H9 (cell line): ENCODE measurements around the gene GRIK4. TPM values are rescaled to one million over a fixed set of nuclear protein-coding genes. Genes with fewer than 3 reads are reported as not detected.

Experiments
- DNase-seq: peaks from one replicate; pipeline ENCODE4 v3.0.0-alpha.2; 2017
- H2AFZ ChIP-seq: one replicate; pipeline ENCODE4 v1.6.1; 2013; ENCODE audit warnings: mild to moderate bottlenecking, low read length, control low read depth, moderate library complexity
- H2AK5ac ChIP-seq: 2 replicates; pipeline ENCODE4 v1.6.1; 2013; ENCODE audit warnings: low read length, control low read depth, mixed read lengths; ENCODE audit not compliant: insufficient read length
- H2BK120ac ChIP-seq: one replicate; pipeline ENCODE4 v1.6.1; 2013; ENCODE audit warnings: low read depth, mild to moderate bottlenecking, low read length, control low read depth, inconsistent platforms; ENCODE audit not compliant: poor library complexity, severe bottlenecking
- H2BK12ac ChIP-seq: 2 replicates; pipeline ENCODE4 v1.6.1; 2013; ENCODE audit warnings: low read length, control low read depth, mixed read lengths, low read depth; ENCODE audit not compliant: insufficient read length
- H2BK15ac ChIP-seq: 2 replicates; pipeline ENCODE4 v1.6.1; 2013; ENCODE audit warnings: low read depth, low read length, control low read depth
- H2BK20ac ChIP-seq: one replicate; pipeline ENCODE4 v1.6.1; 2013; ENCODE audit warnings: low read depth, mild to moderate bottlenecking, low read length, control low read depth, inconsistent platforms; ENCODE audit not compliant: poor library complexity, severe bottlenecking
- H2BK5ac ChIP-seq: 2 replicates; pipeline ENCODE4 v1.6.1; 2013; ENCODE audit warnings: low read length, control low read depth, mixed read lengths; ENCODE audit not compliant: insufficient read length
- H3K14ac ChIP-seq: 2 replicates; pipeline ENCODE4 v1.6.1; 2013; ENCODE audit warnings: low read length, control low read depth; ENCODE audit not compliant: insufficient read depth
- H3K18ac ChIP-seq: 2 replicates; pipeline ENCODE4 v1.6.1; 2013; ENCODE audit warnings: low read depth, mild to moderate bottlenecking, mixed read lengths, low read length, control low read depth; ENCODE audit not compliant: insufficient read length
- H3K23ac ChIP-seq: 2 replicates; pipeline ENCODE4 v1.6.1; 2013; ENCODE audit warnings: low read length, control low read depth, mixed read lengths, low read depth; ENCODE audit not compliant: insufficient read length
- H3K23me2 ChIP-seq: 2 replicates; pipeline ENCODE4 v1.6.1; 2013; ENCODE audit warnings: low read depth, mild to moderate bottlenecking, mixed read lengths, low read length, control low read depth; ENCODE audit not compliant: insufficient read length, poor library complexity, severe bottlenecking
- H3K27ac ChIP-seq: 2 replicates; pipeline ENCODE4 v1.5.1; 2013; ENCODE audit warnings: low read length, control low read depth, mixed read lengths, low read depth; ENCODE audit not compliant: insufficient read length
- H3K27me3 ChIP-seq: 2 replicates; pipeline ENCODE4 v1.6.1; 2013; ENCODE audit warnings: low read length, control low read depth, inconsistent platforms; ENCODE audit not compliant: insufficient read depth
- H3K4ac ChIP-seq: 2 replicates; pipeline ENCODE4 v1.6.1; 2013; ENCODE audit warnings: low read depth, mild to moderate bottlenecking, control low read depth, inconsistent platforms, low read length, moderate library complexity
- H3K4me1 ChIP-seq: 2 replicates; pipeline ENCODE4 v1.6.1; 2013; ENCODE audit warnings: low read length, control low read depth, inconsistent platforms; ENCODE audit not compliant: insufficient read depth
- H3K4me2 ChIP-seq: 2 replicates; pipeline ENCODE4 v1.6.1; 2013; ENCODE audit warnings: low read length, control low read depth, mixed read lengths; ENCODE audit not compliant: insufficient read length, insufficient read depth
- H3K56ac ChIP-seq: 2 replicates; pipeline ENCODE4 v1.6.1; 2013; ENCODE audit warnings: low read depth, mild to moderate bottlenecking, mixed read lengths, low read length, control low read depth; ENCODE audit not compliant: insufficient read length
- H3K79me1 ChIP-seq: 2 replicates; pipeline ENCODE4 v1.6.1; 2013; ENCODE audit warnings: low read depth, mild to moderate bottlenecking, moderate library complexity, low read length, control low read depth, inconsistent platforms; ENCODE audit not compliant: insufficient read depth, poor library complexity, severe bottlenecking
- H3K79me2 ChIP-seq: 2 replicates; pipeline ENCODE4 v1.6.1; 2013; ENCODE audit warnings: low read length, control low read depth, inconsistent platforms; ENCODE audit not compliant: insufficient read depth
- H3K9ac ChIP-seq: 2 replicates; pipeline ENCODE4 v1.6.1; 2013; ENCODE audit warnings: low read length, control low read depth, mixed read lengths; ENCODE audit not compliant: insufficient read length; ENCODE audit errors: extremely low read depth
- H3K9me3 ChIP-seq: one replicate; pipeline ENCODE4 v1.6.1; 2013; ENCODE audit warnings: low read depth, low read length, inconsistent platforms; ENCODE audit not compliant: control insufficient read depth
- H3T11ph ChIP-seq: one replicate; pipeline ENCODE4 v1.6.1; 2013; ENCODE audit warnings: mild to moderate bottlenecking, low read length, control low read depth, inconsistent platforms
- H4K20me1 ChIP-seq: one replicate; pipeline ENCODE4 v1.6.1; 2013; ENCODE audit not compliant: control insufficient read depth, insufficient read length, insufficient read depth
- H4K5ac ChIP-seq: 2 replicates; pipeline ENCODE4 v1.6.1; 2013; ENCODE audit warnings: low read depth, mild to moderate bottlenecking, mixed read lengths, low read length, control low read depth; ENCODE audit not compliant: insufficient read length
- H4K8ac ChIP-seq: replicated peaks from 2 replicates; pipeline ENCODE4 v1.6.1; 2013; ENCODE audit warnings: low read length, control low read depth, mixed read lengths, low read depth; ENCODE audit not compliant: insufficient read length
- H4K91ac ChIP-seq: 2 replicates; pipeline ENCODE4 v1.6.1; 2013; ENCODE audit warnings: low read depth, mild to moderate bottlenecking, moderate library complexity, mixed read lengths, low read length, control low read depth; ENCODE audit not compliant: insufficient read length
- H3K27ac Mint-ChIP-seq, 3 experiments: 2 replicates in 2 of 3; 3 replicates in 1 of 3; pipeline ENCODE4 v1.8.0; 2020 to 2021; ENCODE audit warnings: mixed read lengths in 3 of 3, mild to moderate bottlenecking in 1 of 3, moderate library complexity in 1 of 3
- H3K27me3 Mint-ChIP-seq: 2 replicates; pipeline ENCODE4 v1.8.0; 2021; ENCODE audit warnings: low read depth, mild to moderate bottlenecking, moderate library complexity, mixed read lengths
- H3K36me3 Mint-ChIP-seq, 3 experiments: 2 replicates in 2 of 3; 3 replicates in 1 of 3; pipeline ENCODE4 v1.8.0; 2020 to 2021; ENCODE audit warnings: low read depth in 3 of 3, mixed read lengths in 3 of 3; ENCODE audit not compliant: insufficient read depth in 1 of 3
- H3K4me1 Mint-ChIP-seq, 2 experiments: 2 replicates each; pipeline ENCODE4 v1.8.0; 2020; ENCODE audit warnings: mixed read lengths in 2 of 2
- H3K4me3 Mint-ChIP-seq, 2 experiments: 2 replicates in 1 of 2; 3 replicates in 1 of 2; pipeline ENCODE4 v1.8.0; 2020 to 2021; ENCODE audit warnings: mild to moderate bottlenecking in 2 of 2, mixed read lengths in 2 of 2, moderate library complexity in 1 of 2
- H3K9me3 Mint-ChIP-seq, 2 experiments: 2 replicates in 1 of 2; 3 replicates in 1 of 2; pipeline ENCODE4 v1.8.0; 2020; ENCODE audit warnings: mild to moderate bottlenecking in 2 of 2, mixed read lengths in 2 of 2, moderate library complexity in 1 of 2
- CTCF ChIP-seq: fragments of 200-600 bp; sonication (generic); conservative IDR thresholded peaks from 3 replicates; pipeline ENCODE4 v1.8.0; 2021; ENCODE audit warnings: antibody characterized with exemption, mild to moderate bottlenecking
- WGBS: extraction: QIAGEN DNeasy Blood & Tissue Kit; methylation state at CpG from one replicate; pipeline ENCODE4 v1.1.7; 2013; ENCODE audit warnings: missing lambda C conversion rate, low lambda C conversion rate, mixed read lengths; ENCODE audit not compliant: insufficient read length; ENCODE audit errors: extremely low coverage; 5-methylcytosine and 5-hydroxymethylcytosine counted together
- total RNA-seq: library from RNA; stranded (reverse); gene quantifications from 2 replicates; pipeline ENCODE4 v1.2.1, GENCODE V29; 2021

Gene GRIK4
- total RNA-seq, 1 experiment from 2014 or later, result 2.3 TPM

GRCh38 chr11:120717623-120718022 is 206.1 kb downstream of the GRIK4 start:
- Histone ChIP-seq H3K14ac (no peak overlapping the region), H2AK5ac (no peak overlapping the region), H4K20me1 (no peaks in the 10 kb centered on the region), H2BK12ac (no peak overlapping the region), H3K4me2 (no peak overlapping the region), H2BK5ac (no peak overlapping the region), H3K27ac (no peak overlapping the region), H2BK120ac (no peak overlapping the region), H4K91ac (no peak overlapping the region), H3K18ac (no peak overlapping the region), H3K4me1 (no peaks in the 10 kb centered on the region; the same call in 1 of the 2 replicates), H2BK15ac (no peak overlapping the region), H4K8ac (no peak overlapping the region), H3K79me2 (no peaks in the 10 kb centered on the region), H3K79me1 (no peaks in the 10 kb centered on the region), H3K4ac (no peak overlapping the region), H3K9ac (no peak overlapping the region), H3T11ph (no peak overlapping the region), H3K27me3 (no peaks in the 10 kb centered on the region), H2BK20ac (no peak overlapping the region), H3K23me2 (peaks cover 2% of the 10 kb centered on the region), H2AFZ (no peak overlapping the region), H3K23ac (no peak overlapping the region), H3K56ac (no peak overlapping the region), H4K5ac (no peak overlapping the region), H3K9me3 (no peaks in the 10 kb centered on the region)
- Mint-ChIP-seq H3K27me3 (peaks cover 3% of the 10 kb centered on the region), H3K27ac (no peak overlapping the region), H3K4me3 (no peak overlapping the region), H3K36me3 (no peaks in the 10 kb centered on the region), H3K9me3 (no peaks in the 10 kb centered on the region), H3K4me1 (peaks cover 53 to 63% of the 10 kb centered on the region in 2 experiments)
- no peak for DNase-seq
- WGBS, result no CpG with 5 or more reads among the region's 6 CpGs
- no peak for TF ChIP-seq CTCF
